ENCODE data around the gene ABTB2.

ABTB2 gene

GRCh38 chr11:34165786-34166555 is 191.8 kb downstream of the ABTB2 start:
- DNase-seq (ENCODE audit: low read depth) = no peak
- no peak overlapping the region for H3K4me3 ChIP-seq (ENCODE audit: low read depth, low read length)

GRCh38 chr11:34165121-34165520 is 192.7 kb downstream of the ABTB2 start:
- DNase-seq (ENCODE audit: low read depth) = no peak
- no peak overlapping the region for H3K4me3 ChIP-seq (ENCODE audit: low read depth, low read length)

- no peak overlapping the region for H3K4me3 ChIP-seq (ENCODE audit: low read depth, low read length)
- DNase-seq (ENCODE audit: low read depth) = no peak
Observed at GRCh38 chr11:34162856-34163255, 195.0 kb downstream of the ABTB2 start.

GRCh38 chr11:34162493-34162820 is 195.4 kb downstream of the ABTB2 start:
- no peak overlapping the region for H3K4me3 ChIP-seq (ENCODE audit: low read depth, low read length)
- no peak for DNase-seq (ENCODE audit: low read depth)

- no peak overlapping the region for H3K4me3 ChIP-seq (ENCODE audit: low read depth, low read length)
- DNase-seq (ENCODE audit: low read depth) = no peak
Observed at GRCh38 chr11:34161812-34162492, 195.9 kb downstream of the ABTB2 start.

- H3K4me3 ChIP-seq (ENCODE audit: low read depth, low read length) = no peak overlapping the region
Observed at GRCh38 chr11:34161361-34161760, 196.4 kb downstream of the ABTB2 start.

GRCh38 chr11:34160791-34161190 is 197.0 kb downstream of the ABTB2 start:
- no peak for DNase-seq (ENCODE audit: low read depth)
- no peak overlapping the region for H3K4me3 ChIP-seq (ENCODE audit: low read depth, low read length)

More at GRCh38 chr11:34161361-34161760, 196.4 kb downstream of the ABTB2 start:
- no peak for DNase-seq (ENCODE audit: low read depth)

GRCh38 chr11:34160049-34160721 is 197.6 kb downstream of the ABTB2 start:
- no peak overlapping the region for H3K4me3 ChIP-seq (ENCODE audit: low read depth, low read length)
- DNase-seq (ENCODE audit: low read depth) = no peak

- no peak for DNase-seq (ENCODE audit: low read depth)
- H3K4me3 ChIP-seq (ENCODE audit: low read depth, low read length) = no peak overlapping the region
Observed at GRCh38 chr11:34158661-34159060, 199.1 kb downstream of the ABTB2 start.

GRCh38 chr11:34157163-34157562 is 200.6 kb downstream of the ABTB2 start:
- H3K4me3 ChIP-seq (ENCODE audit: low read depth, low read length) = no peak overlapping the region
- no peak for DNase-seq (ENCODE audit: low read depth)

- H3K4me3 ChIP-seq (ENCODE audit: low read depth, low read length) = no peak overlapping the region
- DNase-seq (ENCODE audit: low read depth) = no peak
Observed at GRCh38 chr11:34155757-34156062, 202.1 kb downstream of the ABTB2 start.

- H3K4me3 ChIP-seq (ENCODE audit: low read depth, low read length) = no peak overlapping the region
- no peak for DNase-seq (ENCODE audit: low read depth)
Observed at GRCh38 chr11:34155057-34155756, 202.6 kb downstream of the ABTB2 start.

GRCh38 chr11:34154059-34154875 is 203.5 kb downstream of the ABTB2 start:
- no peak overlapping the region for H3K4me3 ChIP-seq (ENCODE audit: low read depth, low read length)
- DNase-seq (ENCODE audit: low read depth) = no peak

GRCh38 chr11:34151916-34152845 is 205.6 kb downstream of the ABTB2 start:
- no peak overlapping the region for H3K4me3 ChIP-seq (ENCODE audit: low read depth, low read length)
- DNase-seq (ENCODE audit: low read depth) = no peak

GRCh38 chr11:34151166-34151565 is 206.6 kb downstream of the ABTB2 start:
- H3K4me3 ChIP-seq (ENCODE audit: low read depth, low read length) = no peak overlapping the region
- DNase-seq (ENCODE audit: low read depth) = no peak

- H3K4me3 ChIP-seq (ENCODE audit: low read depth, low read length) = no peak overlapping the region
- no peak for DNase-seq (ENCODE audit: low read depth)
Observed at GRCh38 chr11:34150494-34151151, 207.2 kb downstream of the ABTB2 start.

GRCh38 chr11:34149786-34150185 is 208.0 kb downstream of the ABTB2 start:
- no peak overlapping the region for H3K4me3 ChIP-seq (ENCODE audit: low read depth, low read length)
- no peak for DNase-seq (ENCODE audit: low read depth)

GRCh38 chr11:34149274-34149673 is 208.5 kb downstream of the ABTB2 start:
- no peak overlapping the region for H3K4me3 ChIP-seq (ENCODE audit: low read depth, low read length)
- no peak for DNase-seq (ENCODE audit: low read depth)
